HG03097 (cell line): ENCODE data around the gene TCF15.
"Not testable (repeated sequence)": the region's sequence is repeated elsewhere in the genome, so short reads cannot be mapped to it uniquely, and the experiment has no call there.

ENCODE experiments used
- ATAC-seq: cut with Tn5 transposase; IDR thresholded peaks from one replicate; pipeline ENCODE4 v1.9.1; 2021; ENCODE audit not compliant: unreplicated experiment, low FRiP score

TCF15 gene

DNA sequence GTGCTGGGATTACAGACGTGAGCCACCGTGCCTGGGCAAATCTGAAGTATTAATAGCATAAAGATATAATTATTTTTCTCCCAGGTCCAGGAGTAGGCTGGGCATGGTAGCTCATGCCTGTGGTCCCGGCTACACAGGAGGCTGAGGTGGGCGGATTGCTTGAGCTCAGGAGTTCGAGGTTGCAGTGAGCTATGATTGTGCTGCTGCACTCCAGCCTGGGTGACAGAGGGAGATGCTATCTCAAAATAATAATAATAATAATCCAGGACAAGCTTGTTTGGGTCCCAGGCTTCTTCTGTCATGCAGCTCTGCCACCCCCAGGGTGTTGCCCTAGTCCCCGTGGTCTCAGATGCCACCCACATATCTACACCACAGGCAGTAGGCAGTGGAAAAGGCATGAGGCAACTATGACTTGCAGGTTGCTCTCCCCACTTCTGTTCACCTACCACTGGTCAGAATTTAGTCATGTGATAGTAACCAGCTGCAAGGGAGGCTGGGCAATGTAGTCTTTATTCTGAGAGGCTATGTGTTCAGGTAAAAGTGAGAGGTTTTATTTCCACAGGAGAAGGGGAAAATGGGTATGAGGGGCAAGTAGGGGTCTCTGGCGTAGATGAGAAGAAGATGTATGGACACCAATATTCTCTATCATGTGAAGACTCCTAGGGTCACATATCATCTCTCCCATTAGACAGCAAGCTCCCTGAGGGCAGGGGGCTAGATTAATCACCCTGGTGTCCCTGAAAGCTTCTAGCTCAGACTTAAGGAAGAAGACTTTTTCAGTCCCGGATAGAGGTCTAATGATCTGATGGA is 25.7 kb downstream of the TCF15 start:
- no peak for ATAC-seq

DNA sequence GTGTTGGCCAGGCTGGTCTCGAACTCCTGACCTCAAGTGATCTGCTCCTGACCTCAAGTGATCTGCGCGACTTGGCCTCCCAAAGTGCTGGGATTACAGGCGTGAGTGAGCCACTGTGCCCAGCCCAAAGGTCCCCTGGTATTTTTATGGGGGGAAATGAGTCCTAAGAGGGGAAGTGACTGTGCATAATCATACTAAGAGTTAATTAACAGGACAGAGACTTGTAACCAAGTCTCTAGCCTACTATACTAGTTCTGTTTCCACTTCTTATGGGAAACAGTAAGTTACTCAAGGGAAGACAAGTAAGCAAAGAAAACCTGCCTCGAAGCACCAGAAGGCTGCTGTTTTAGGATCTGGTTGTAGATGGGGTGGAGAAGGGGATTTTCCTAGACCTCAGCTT is 27.9 kb downstream of the TCF15 start:
- ATAC-seq = no peak

DNA sequence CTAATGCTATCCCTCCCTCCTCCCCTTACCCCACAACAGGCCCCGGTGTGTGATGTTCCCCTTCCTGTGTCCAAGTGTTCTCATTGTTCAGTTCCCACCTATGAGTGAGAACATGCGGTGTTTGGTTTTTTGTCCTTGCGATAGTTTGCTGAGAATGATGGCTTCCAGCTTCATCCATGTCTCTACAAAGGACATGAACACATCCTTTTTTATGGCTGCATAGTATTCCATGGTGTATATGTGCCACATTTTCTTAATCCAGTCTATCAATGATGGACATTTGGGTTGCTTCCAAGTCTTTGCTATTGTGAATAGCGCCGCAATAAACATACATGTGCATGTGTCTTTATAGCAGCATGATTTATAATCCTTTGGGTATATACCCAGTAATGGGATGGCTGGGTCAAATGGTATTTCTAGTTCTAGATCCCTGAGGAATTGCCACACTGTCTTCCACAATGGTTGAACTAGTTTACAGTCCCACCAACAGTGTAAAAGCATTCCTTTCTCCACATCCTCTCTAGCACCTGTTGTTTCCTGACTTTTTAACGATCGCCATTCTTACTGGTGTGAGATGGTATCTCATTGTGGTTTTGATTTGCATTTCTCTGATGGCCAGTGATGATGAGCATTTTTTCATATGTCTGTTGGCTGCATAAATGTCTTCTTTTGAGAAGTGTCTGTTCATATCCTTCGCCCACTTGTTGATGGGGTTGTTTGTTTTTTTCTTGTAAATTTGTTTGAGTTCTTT is 31.0 kb downstream of the TCF15 start:
- not testable (repeated sequence) for ATAC-seq

DNA sequence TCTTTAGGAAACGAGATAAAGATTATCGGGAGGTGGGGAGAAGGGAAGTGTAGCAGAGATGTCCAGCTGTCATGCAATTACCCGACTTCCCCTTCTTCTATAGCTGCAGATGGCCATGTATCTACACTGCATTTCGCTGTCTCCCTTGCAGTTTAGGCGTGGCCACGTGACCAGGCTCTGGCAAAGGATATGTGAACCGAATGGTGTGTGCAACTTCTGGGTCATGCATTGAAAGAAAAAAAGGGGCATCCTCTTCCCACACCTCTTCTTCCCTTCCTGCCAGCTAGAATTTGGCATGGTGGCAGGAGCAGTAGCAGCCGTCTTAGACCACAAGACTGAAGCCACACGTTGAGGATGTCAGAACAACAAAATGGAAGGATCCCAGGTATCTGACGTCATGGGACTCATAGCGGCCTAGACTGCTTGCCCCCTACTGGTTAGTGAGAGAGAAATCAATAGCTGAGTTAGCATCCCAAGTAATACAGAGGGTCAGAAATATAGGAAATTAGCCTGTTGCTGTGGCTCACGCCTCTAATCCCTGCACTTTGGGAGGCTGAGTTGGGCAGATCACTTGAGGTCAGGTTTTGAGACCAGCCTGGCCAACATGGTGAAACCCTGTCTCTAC is 32.8 kb downstream of the TCF15 start:
- ATAC-seq = no peak

DNA sequence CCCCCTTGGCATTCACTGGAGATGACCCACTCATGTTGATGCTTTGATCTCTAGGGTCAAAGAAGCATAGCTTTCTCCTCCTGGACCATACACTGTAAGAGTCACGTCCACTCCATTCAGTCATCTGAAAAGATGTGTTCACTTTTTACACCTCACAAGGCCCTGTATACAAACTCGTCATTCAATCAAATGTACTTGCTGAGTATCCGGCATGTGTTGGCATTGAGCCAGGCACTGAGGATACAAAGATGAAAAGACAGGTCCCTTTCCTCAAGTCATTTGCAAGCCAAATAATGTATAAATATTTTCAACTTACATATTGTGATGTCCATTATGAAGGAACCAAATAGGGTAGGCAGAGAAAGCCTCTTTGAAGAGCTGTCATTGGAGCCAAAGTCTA is 34.0 kb downstream of the TCF15 start:
- no peak for ATAC-seq

DNA sequence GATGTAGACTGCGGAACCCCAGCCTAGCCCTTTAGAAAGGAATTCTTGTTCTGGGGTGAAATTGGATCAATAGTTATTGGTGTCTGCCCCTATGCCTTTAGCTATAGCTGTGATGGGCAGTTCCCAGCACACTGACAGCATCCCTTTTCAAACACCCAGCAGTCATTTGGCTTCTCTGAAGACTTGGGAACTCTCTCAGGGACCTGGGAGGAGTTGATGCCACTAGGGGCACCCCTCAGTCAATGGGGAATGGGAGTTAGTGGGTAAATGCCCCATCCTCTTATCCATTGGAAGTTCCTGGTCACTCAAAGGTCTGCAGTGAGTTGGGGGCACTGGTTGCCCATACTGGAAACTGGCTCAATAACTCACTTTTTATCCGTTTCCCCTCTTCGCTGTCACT is 34.9 kb downstream of the TCF15 start:
- ATAC-seq = no peak

DNA sequence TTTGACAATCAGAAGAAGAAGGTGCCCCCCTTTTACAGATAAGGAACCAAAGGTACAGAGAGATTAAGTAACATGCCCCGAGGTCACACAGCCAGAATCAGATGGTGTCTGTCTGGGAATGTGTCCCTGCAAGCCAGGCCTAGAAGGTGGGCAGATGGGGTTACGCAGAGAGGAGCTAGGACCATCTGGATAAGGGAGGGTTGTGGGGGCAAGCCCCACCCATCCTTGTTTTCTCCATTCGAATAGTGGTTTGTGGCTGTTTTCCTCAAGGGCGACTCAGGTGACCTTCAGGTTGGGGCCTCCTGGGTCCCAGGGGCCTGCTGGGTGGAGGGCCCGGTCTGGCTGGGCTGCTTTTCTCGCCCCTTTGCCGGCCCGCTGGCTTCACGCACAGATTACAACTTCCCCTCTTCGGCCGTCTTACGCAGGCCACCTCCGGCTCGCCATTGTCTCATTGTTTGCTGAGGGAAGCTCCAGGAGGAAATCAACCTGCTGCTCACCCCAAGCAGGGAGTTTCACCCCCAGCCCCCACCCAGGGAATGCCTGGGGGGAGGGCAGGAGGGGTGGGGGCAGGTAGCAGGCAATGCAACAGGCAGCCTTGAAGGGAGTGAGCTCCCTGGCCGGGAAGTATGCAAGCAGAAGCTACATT is 35.7 kb downstream of the TCF15 start:
- ATAC-seq = no peak

DNA sequence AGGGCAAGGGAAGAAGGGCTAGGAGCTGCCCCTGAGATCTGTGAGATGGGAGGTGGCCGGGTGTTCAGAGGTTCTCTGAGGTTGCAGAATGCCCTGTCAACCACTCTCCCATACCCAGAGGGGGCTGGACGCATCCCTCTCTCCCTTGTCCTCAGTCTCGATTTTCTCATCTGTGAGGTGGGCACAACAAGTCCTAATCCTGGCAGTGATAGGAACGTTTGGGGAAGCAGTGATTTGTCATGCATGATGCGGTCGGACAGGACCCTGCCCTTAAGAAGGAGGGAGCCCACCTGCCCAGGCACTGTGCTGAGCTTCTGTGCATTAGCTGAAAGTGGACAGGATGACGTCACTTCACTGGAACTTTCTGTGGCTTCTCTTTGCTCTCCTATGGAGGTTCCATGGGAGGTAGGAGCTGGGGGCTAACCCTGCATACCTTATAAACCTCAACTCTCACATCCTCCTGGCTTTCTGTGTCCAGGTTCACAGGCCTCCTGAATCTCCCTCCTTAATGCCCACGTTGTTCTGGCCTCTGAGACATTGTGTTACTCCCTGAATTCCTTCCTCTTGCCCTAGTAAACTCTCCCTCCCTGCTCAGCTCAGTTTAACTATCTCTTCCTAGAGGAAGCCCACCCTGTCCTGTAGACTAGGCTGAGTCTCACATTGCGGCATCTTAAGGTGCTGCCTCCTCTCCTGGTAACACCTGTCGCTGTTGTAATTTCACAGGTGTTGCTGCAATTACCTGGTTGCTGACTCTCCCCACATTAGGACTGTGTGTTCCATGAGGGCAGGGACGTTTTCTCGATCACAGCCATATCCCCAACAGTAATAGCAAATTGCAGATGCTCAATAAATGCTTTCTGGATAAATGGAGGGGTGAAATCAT is 36.5 kb downstream of the TCF15 start:
- no peak for ATAC-seq

DNA sequence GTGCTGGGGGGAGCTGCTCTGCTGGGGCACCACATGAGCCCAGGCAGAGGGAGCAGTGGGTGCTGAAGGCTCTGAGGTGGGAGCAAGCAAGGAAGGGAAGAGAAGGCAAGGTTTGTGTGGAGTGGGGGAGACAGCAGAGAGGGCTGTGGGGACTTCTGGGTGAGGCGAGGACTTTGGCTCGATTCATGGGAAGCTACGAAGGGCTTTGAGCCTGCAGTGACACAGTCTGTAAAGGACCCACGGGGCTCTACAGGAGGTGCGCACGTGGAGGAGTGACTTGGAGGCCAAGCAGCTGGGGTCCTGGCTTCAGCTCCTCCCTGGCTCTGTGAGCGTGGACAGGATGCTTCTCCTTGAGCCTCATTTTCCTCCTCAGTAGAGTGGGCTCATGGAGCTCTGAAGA is 37.4 kb downstream of the TCF15 start:
- no peak for ATAC-seq

DNA sequence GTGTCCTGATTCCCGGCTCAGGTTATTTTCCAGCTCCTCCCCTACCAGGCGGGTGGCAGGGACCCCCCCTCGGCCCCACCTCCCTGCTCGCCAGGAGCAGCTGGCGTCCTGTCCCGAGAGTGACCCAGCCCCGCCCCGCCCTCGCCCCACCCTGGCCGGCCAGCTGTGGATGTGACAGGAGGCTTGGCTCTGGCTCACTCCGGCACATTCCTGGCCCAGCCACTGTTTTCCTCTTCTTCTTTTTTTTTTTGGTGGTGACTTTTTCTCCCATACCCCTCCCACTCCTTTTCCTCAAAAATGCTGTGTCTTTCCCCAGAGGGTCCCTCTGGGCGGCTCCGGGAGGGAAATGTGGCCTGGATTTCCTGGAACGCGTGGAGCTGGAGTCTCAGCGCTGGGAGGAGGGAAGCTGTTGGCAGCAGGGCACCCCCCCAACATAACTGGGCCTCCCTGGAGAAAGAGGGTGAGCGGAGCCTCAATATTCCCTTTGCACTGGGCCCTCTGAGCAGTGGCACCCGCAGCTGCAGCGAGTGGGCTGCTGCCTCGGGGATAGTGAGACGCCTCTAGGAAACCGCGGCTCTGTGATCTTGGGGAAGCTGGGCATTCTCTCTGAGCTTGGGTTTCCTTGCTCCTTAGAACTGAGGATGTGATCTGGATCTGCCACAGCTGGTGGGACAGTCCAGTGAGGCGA is 38.2 kb downstream of the TCF15 start:
- ATAC-seq = no peak

DNA sequence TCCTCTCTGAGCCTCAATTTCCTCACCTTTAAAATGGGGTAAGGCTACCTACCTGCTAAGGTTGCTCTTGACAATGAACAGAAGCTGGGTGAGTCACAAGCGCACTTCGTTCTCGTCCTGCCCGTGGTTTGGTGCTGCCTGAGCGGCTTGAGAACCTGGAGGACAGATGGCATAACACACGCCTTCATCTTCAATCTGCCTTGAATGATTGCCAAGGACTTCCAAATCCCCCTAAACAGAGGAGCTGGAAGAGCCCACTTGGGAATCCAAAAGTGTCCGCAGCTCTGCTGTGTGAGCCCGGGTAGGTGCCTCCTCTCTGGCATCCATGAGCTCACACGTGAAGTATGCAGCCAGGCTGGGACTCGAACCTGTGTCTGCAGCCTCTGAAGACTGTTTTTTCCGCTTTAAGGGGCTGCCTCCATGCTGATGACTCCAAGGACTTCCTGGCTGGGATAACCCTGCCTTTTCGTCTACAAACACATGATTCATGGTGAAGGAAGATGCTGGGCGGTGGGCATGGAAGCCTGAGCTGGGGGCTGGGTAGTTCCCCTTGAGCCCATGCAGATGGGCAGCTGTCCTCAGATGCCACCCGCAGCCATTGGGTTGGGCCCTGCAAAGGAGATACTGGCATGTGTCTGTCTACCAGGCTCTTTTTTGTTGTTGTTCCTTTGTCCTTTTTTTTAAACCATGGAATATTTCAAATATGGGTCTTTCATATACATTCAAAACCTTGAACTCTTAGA is 41.3 kb downstream of the TCF15 start:
- no peak for ATAC-seq

DNA sequence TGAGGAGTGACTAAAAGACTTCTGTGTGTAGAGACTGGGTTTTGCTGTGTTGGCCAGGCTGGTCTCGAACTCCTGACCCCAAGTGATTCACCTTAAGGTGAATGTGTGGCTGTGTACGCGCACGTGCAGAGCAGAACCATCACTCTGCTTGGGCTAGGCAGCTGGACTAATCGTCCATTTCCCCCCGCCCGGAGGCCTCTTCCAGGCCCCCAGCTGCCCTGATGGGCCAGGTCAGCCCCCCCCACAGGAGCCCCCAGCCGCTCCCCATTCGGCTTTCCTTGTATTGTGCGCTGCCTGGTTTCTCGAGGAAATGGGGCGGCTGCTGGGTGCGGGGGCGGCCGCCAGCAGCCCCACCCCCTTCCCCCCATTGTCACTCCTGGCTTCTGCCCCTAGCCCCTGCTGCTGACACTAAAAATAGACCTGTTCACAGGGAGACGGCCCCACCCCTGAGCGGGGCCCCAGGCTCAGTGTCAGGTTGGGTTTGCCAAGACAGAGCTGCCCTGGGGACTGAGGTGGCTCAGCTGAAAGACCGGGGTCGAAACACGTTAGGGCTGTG is 41.9 kb downstream of the TCF15 start:
- no peak for ATAC-seq

DNA sequence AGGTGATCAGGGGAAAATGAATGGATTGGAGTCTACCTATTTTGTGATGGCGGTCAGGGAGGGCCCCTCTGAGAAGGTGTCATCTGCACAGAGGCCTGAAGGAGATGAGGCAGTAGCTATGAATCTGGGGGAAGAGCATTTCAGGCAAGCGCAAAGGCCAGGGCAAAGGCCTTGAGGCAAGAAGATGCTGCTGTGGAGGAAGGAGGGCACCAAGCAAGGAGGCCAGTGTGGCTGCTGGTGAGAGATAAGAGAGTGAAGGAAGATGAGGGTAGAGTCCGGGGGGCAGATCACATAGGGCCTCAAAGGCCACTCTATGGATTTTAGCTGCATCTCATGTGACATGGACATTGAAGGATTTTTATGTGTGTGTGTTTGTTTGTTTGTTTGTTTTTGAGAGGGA is 45.9 kb downstream of the TCF15 start:
- no peak for ATAC-seq

DNA sequence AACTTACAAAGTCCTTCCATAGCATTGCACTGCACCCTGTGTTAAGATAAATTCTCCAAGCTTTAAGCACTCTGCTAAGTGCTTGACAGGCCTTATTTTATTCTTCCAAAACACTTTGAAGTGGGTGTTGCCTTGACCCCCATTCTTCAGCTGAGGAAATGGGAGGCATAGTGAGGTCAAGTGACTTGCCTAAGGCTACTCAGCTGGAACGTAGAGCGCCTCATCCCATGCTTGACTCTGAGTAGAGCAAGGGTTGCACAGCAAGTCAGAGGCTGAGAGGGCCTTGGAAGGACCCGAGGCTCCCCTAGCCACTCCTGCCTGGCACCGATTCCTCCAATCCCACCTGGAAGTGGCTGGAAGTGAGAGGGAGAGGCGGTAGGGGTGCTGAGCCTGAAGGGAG is 46.9 kb downstream of the TCF15 start:
- no peak for ATAC-seq

DNA sequence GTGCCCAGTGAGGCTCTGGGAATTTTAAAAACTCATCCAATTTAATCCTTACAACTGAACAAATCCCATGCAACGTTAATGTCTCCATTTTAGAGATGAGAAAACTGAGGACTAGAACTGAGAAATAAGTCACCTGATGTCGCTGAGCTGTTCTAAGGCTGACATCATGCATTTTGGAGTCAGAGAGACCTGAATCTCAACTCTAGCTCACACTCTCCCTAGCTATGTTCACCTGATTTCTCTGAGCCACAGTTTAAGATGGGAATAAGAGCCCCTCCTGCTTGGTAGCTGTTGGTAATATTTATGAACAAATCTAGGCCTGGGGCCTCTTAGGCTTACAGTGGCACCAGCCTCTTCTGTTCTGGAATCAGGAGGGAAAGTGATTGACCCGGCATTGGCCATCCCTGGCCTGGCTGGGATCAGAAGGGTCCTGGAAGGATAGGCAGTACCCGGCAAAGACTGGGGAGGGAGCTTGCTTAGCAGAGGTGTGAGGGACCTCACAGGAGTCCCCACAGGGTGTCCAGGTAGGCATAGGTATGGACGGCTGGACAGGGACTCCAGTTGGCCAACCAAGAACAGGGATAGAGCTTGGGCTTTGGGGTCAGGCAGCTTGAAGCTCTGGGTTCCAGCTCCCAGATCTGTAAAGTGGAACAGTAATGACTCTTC is 47.7 kb downstream of the TCF15 start:
- ATAC-seq = no peak

DNA sequence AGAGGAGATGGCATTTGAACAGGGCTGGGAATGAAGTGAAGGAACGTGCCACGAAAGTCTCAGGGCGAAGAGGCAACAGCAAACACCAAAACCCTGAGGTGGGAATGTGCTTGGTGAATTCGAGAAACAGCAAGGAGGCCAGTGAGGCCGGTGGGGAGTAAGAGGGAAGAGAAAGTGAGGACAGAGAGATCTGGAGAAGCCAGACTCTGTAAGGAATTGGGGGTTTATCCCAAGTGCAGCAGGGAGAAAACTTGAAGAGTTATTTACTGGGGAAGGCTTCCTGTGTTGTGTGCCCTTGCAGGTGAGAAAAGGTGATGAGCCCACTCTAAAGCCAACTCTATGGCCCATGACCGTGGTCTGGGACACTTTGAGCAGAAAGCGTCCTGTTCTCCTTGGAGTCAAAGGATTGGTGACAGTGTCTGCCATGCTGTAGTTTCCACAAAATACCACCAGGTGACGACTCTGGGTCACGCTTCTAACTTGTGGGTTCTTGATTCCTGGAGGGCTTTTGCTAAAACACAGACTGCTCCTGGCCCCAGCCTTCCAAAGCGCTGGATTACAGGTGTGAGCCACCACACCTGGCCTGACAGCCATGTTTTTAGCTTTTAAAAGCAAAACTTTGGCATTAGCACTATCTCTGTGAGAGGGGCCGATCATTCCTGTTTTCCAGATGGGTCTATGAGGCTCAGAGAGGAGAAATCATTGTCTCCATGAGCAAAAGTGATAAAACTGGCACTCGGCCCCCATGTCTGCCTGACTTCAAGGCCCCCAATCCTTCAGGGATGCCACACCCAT is 48.5 kb downstream of the TCF15 start:
- ATAC-seq = no peak

DNA sequence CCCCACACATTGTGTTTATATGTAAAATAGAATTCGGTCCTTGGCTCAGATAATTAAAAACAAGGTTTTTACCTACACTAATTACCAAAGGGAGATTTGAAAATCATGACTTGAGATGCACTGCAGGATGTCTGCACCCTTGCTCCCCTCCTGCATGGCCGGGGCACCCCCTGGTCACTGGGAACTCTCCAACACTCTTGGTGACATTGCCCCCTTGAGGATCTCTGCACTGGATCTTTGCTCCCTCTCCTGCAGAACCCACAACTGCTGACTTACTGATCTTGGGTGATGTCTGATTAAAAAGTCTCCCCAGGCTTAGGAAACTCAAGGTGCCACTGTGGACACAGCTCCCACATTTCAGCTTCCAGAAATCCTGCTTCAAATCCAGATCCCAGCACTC is 49.4 kb downstream of the TCF15 start:
- ATAC-seq = no peak
